NCI-H1105 treated with DMSO at 0.1 percent for 48 hours (cell line): Measurements from ENCODE around the gene SDCBP2.

ENCODE experiments used
- DNase-seq: peaks from one replicate; lab custom pipeline; 2025; lab: John Stamatoyannopoulos, UW

Gene SDCBP2, protein sequence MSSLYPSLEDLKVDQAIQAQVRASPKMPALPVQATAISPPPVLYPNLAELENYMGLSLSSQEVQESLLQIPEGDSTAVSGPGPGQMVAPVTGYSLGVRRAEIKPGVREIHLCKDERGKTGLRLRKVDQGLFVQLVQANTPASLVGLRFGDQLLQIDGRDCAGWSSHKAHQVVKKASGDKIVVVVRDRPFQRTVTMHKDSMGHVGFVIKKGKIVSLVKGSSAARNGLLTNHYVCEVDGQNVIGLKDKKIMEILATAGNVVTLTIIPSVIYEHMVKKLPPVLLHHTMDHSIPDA

DNA sequence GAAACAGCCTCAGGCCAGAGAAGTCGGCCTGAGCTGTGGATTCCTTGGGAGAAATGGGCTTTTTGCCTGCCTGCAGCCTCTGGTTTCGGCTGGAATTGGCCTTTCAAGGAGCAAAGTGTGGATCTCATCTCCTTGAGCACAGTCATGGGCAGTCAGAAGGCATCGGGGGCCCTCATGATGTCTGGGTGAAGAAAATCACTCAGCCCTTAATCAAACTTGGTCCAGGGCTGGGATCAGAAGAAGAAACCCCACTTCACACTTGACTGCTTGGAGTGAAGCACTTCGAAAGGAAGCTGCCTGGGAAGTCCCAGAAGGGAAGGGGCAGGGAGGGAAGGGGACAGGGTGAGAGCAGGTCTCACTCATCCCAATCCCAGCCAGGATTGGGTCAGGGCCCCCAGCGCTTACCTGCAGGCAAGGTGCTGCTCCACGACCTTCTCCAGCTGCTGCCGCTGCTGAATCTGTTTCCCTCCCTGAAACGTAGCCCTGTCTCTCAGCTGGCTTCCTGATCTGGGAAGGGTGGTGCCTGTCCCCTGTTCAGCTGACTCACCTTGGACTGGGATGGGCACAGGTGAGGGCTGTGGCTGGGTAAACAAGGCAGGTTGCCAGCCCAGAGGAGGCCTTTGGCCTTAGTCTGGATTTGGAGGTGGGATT, at the start of gene SDCBP2:
Gene SDCBP2, minus strand, starts transcription at position 460 of the 651 bp plus-strand sequence. CDS start 8,723 bp downstream, outside the sequence.
- DNase-seq = no peak

DNA sequence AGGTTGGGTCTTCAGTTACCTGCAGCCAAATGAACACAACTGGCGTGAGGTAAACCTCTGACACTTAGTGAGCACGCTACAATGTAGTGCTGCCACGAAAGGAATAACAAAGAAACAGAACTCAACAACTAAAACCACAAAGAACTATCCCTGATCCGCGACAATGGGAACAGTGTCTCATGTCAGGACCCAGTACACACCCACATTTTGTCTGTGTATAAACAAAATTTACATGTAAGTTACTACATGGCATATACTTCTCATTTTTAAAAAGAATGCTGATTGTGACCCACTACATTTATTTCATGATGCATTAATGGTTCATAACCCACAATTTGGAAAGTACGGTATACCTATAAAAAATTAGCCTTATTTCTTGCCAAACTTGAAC, 49.8 kb upstream of the SDCBP2 start:
- DNase-seq = no peak

DNA sequence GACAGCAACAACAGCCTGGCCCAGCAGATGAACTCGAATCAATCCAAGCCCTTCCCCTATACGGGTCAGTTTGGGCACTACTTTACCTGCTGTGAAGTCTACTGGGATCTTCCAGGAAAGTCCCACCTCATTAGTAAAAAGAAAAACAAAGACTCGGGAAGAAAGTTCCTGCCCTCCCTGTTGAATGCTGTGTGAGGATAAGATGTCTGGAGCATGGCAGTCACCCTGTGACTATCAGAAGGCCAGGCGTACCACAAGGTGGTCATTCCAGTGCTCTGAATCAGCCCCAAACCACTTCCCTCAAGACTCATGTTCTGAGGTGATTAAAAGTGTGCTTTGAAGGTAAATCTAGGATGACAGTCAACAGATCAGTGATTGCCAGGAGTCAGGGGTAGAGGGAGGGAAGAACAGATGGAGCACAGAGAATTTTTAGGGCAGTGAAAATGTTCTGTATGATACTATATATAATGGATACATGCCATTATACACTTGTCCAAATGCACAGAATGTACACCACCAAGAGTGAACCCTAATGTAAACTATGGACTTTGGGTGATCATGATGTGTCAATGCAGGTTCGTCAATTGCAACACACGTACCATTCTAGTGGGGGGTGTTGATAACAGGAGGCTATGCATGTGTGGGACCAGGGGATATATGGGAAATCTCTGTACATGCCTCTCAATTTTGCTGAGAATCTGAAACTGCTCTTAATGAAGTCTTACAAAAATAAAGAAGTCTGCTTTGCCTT, 49.2 kb upstream of the SDCBP2 start:
- DNase-seq = no peak

DNA sequence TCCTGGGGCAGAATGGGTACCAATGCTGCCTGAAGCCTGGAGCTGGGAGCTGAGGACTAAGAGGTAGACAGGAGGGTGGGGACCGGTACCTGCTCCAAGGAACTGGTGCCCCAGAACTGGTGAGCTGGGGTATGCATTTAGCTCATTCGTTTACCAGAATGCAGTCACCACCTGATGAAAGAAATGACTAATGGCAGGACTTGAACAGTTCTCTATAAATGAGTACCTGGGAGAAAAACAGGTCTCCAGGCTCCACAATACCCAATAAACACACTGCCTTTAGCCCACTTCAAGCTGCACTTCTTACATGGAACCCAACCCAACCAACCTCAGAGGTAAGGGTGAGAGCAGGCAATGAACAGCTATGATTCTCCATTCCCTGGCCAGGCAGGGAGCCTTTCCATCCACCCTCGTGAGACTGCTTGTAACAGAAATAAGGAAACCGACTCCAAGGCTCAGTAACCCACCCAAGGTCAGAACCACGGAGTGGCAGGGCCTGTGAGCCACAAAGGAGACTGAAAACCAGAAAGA, 48.5 kb upstream of the SDCBP2 start:
- no peak for DNase-seq

DNA sequence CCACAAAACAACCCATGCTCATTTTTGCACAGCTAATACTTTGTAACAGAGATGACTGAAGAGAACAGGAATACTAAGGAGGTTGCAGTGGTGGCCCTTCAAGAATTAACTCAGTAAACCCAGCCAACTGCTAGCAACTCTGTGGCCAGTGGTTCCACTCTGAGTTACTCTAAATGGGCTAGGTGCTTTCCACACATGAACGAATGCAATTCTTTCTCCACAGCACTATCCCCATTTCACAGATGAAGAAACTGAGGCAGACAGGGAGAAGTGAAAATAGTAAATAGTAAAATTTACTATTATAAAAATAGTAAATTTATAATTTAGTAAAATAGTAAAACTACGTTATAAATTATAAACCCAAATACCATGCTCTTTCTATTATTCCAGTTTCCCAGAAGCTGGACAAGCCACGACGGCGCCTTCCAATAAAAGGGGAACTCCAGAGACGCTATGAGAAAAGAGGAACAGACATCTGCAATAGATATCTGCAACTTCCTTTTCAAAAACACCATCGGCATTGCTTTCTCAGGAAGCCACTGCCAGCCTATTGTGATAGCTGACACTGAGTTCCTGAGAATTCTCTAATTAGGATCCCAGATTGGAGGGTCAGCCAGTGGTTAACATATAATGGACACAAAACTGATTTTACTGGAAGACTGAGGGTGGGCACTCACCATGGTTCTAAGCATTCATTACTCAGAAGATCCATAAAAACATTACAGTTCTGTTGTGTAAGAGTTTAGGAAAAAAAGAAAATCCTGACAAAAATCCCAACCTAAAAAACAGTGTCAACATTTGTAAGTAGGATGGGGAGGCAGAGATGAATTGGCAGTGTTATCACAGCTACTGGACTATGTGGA, 47.7 kb upstream of the SDCBP2 start:
- DNase-seq = no peak

DNA sequence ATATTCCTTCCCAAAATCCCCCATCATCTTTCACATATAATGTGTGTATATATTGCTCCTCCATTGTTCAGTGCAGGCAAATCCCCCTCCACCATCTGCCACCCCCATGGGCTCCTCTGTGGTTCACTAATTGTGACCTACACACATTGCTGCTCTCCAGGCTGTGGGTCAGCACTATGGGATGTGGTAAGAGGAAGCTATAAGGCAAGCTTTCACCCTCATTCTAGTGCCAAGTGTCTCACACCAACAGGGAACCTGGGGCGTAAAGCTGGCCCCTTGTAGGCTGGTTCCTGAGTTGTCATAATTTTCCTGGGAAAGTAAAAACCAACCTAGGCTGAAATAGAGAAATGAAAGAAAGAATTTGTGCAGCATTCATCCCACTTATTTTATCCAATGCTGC, 47.1 kb upstream of the SDCBP2 start:
- DNase-seq = no peak

DNA sequence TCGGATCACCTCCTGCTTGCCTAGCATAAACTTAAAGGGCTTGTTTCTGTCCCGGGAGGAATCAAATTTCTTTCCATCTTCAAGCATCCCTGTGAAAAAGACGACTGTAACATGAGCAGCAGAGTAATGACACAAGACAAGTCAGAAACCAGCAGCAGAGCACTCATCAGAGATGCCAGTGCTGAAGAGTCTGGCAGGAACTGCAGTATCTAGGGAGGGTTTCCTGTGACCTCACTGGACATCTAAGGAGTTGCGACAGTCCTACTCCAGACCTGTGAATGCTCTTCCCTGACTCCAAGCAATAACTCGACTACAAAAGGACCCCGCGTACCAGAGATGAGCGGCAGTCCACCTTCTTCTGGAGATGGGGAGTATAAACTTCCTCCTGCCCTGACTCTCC, 46.6 kb upstream of the SDCBP2 start:
- DNase-seq = no peak

DNA sequence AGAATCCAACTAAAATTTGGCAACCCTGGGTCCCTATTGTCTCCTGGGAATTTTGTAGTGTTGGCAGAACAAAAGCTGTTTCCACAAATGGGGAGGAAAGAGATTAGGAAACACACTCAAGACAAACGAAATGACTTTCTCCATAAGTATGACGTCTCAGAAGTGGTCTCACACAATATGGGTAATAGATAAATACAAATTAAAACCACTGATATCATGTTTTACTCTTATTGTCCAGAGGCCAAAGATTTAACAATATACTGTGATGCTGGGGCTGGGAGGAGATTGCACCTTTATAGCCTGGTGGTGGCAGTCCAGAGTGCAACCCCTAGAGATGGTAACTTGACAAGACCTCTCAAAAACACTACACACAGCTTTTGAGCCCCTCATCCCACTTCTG, 45.3 kb upstream of the SDCBP2 start:
- DNase-seq = no peak

DNA sequence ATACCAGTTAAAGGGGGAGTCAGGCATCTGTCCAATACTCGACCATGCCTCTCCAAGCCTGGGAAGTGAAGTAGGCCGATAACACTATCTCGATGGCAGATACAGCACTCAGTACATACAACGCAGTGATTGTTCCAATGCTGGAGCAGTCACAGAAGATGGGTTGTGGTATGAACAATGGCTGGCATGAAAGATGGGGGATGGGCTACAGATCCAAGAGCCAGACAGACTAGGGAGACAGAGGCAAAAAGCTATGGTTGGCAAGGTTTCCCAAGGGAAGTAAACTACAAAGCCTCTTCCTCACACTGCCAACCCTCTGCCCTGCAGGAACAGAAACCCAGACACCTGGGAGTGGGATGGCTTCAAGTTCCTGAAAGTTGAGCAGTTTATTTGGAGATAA, 44.7 kb upstream of the SDCBP2 start:
- no peak for DNase-seq

DNA sequence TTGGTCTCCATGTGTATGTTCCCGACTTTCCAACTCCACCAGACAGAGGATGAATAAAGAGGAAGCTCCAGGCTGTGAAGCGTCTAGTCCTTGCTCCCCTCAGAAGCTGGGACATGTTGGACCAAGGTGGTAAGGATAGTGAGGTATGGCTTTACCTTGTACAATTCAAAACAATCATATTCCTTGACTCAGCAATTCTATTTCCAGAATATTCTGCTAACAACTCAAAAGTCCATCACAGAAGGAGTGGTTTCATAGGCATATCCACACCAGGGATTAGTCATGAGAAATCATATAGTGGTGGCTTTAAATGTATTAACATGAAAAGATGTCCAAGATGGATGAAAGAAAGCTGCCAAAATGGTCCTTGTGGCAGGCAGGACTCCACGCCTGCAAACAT, 44.1 kb upstream of the SDCBP2 start:
- DNase-seq = no peak

DNA sequence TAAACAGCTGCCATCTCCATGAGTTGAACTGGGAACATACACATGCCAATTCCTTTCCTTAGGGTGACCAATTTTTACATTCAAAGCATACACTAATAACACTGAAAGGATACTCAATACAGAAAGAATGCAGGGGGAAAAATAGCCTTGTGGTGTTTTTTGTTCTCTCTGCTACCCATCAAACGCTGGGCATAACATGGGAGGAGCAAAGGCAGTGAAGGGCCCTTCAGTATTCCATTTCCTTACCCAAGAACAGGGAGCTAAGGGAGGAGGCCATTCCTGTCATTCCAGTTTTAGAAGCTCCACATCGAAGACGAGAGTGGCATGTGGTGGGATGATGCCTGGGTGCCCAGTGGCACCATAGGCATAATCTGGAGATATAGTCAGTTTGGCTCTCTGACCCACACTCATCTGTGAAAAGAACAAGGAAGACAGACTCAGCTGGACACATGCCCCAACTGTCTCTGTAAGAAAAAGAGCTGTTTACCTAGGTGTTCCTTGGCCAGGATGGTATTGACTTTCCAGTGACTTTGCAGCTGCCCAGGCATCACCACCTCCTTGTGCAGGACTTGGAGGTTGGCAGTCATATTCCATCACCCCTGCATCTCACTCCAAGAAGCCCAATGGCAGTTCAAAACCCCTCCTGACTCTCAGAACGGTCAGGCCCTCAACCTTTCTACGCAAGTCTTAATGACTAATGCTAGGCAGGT, 43.0 kb upstream of the SDCBP2 start:
- DNase-seq = no peak

DNA sequence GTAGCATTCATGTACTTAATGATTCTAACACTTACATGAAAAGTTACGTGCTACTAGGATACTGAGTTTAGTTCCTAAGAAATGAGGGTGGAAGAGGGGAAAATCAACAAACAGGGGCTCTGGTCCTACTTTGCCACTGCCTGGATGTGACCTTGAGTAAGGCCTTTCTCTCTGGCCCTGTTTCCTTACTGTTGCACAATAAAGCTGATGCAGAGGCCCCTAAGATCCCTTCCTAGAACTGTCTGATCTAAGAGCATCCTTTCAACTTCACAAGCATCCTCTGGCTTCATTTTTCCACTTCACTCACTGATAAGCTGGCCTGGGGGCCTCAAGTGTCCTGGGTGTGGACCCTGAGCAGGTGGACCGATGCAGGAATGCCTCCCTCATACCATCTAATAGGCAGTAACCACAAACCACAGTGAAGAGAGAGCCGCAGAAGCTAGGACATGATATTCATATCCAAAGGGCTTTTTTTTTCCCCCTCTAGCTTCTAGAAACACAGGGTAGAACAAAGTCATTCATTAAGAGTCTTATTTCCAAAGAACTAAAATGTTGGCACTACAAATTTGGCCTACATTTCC, 42.4 kb upstream of the SDCBP2 start:
- no peak for DNase-seq

DNA sequence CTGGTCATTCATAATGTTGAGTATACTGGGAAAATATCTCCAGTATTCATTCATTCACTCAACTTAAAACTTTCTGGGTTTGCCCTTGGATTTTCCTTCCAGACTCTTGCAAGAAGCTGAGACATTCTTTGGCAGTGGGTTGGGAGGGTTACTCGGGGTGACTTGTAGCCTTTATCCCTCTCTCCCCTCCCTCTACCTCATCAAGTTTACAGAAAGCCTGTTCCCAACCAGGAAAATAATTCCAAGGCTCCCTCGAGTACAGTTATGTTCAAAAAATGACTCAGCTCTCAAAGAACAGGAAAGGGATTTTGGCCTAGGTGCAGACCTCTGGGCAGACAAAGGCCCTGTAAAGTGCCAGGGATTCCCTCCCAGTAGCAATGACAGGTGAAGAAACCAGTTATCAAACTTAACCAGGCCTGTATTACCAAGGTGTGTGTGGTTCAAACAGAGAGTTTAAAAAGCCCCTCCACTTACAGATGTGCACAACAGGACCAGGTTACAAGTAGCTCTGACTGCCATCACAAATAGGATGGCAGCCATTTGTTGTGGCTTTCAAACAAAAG, 41.7 kb upstream of the SDCBP2 start:
- no peak for DNase-seq

DNA sequence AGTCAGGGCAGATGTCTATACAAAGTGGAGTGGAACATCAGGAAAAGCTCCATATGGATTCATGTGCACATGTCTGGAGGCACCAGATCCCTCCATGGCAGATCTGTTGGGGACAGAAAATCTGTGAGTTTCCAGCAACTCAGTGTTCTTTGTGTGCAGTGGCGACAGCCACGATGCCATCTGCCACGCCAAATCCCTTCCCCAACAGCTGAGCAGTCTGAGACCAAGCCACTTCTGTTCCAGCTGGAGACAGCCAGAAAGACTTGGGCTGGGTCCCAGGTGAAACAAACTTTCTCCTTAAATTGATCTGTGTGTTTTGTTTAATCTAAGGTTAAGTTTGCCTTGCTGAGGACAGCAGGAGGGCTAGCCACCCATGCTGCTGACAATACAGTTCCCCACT, 41.0 kb upstream of the SDCBP2 start:
- no peak for DNase-seq

DNA sequence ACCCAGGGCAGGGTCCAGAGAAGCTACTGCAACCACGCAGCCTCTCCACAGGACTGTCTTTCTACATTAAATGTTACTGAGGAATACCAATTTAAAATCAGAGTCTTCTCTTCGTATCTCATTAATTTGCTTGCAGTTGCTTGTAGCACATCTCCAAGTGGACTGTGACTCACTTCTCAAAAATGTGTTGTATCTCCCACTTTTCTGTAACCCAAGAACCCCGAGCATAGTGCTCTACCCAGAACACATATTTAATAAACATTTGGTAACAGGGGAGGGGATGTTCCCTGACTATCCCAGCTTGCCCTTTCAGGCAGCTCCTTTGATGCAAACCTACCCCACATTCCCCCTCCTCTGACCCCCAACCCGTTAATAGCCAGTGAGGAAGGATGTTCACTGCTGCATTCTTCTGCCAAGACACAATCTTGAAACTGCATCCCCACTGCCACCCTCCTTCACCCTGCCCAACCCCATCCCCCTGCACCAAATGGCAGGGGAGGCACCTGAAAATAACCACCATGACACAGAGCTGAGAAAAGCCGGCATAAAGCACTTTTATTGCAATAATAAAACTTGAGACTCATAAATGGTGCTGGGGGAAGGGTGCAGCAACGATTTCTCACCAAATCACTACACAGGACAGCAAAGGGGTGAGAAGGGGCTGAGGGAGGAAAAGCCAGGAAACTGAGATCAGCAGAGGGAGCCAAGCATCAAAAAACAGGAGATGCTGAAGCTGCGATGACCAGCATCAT, 39.7 kb upstream of the SDCBP2 start:
- DNase-seq = no peak

DNA sequence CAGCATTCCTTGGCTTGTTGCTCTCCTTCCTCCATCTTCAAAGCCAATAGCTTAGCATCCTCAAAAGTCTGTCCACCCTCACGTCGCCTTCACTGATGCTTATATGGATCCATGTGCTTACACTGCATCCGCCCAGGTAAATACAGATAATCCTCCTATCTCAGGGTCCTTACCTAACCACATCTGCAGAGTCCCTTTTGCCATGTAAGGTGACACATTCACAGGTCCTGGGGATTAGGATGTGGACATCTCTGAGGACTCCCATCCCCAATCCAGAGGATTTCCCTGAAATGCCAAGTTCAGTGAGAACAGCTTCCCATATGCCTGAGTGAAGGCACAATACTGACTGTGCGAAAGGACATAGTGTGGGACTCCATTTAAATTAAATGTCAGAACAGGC, 38.5 kb upstream of the SDCBP2 start:
- no peak for DNase-seq

DNA sequence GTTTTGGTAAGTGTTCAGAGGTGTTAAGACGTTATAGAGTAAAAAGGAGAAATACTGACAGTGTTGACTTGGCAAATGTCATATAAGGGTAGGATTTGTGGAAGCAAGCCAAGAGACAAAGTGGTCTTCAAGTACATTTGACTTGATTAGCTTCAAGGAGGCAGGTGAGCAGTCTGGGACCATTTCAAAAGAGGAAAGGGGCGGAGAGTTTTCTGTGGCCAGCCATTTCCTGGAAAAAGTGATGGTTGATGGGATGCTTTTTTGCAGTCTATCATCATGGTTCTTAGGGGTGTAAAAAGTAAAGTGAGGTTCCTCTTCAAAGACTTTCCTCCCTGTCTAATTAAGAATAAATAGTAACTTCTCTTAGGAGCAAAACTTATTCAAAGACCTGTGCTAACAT, 35.2 kb upstream of the SDCBP2 start:
- DNase-seq = peak; percentile 32

DNA sequence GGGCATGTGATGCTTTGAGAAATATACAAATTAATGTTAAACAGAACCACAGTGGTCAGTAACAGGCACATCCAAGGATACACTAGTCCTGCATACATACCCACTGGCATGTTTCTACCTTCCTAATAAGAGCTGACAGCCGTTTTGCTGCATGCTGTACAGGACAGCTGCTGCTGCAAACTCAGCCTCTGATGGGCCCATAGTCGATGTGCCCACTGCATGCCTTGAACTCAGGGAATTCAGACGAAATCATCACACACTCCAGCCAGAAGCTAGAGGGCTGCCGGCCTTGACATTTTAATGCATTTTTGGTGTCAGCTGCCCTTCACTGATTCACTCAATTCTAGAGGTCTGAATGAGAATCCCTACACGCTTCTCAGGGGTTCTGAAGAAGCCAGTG, 34.6 kb upstream of the SDCBP2 start:
- no peak for DNase-seq

DNA sequence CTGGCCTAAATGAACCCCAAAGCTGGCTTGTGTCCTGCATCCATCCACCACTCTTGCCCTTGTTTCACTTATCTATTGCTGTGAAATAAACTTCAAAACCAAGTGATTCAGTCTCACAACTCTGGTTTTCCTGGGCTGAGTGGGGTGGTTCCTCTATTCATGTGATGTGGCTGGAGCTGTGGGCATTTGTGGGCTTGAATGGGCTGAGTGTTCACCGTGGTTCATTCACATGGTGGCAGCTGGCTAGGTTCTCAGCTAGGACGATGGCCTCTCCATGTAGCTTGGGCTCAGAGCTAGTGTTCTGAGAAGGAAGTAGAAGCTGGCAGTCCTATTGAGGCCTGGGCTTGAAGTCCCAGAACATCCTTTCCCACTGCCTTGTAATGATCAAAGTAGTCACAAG, 33.5 kb upstream of the SDCBP2 start:
- DNase-seq = no peak
